ENCODE measurements around the gene STAT4. TPM values are rescaled to one million over a fixed set of nuclear protein-coding genes. Genes with fewer than 3 reads are reported as not detected.

The STAT4 gene
- total RNA-seq, 1 experiment from 2014 or later, result 0.44 TPM

DNA sequence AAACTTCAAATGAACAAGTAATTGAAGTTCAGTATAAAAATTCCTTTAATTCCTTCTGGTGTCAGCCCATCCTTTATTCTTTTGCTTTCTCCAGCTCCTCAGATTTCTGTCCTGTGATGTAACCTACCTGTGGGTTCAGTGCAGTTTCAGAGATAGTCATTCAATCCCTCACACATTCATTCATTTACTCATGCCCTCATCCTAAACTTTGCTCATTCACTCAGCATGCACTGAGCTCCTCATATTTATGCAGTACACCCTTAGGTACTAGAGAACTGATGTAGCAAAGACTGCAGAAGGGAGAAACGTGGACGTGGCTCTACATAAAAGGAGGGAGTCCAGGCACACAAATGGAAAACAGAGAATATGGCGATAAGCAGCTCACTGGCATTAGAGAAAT is 91.5 kb downstream of the STAT4 start:
- POLR2A ChIA-PET, result no interaction called here
- no peaks in the 10 kb centered on the region for H3K36me3 Mint-ChIP-seq

DNA sequence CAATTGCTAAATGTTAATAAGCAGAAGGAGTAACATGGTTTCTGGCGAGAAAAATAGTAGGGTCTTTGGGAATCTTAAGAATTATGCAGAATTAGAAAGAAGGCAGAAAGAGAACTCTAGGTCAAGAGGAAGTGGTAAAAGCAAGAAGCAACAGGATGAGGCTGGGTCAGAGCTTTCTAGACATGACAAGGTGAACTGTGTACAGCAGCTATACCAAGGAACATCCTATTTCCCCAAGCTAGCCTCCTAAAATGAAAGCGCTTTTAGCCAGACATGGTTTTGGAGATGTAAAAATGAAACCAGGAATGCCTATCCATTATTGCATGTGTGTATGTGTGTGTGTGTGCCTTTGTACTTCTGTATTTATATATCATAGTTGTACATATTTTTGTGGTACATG is 94.6 kb downstream of the STAT4 start:
- no peaks in the 10 kb centered on the region for H3K4me1 Mint-ChIP-seq
- CTCF ChIA-PET, result no interaction called here
- no peak overlapping the region for H3K4me3 Mint-ChIP-seq
- H3K27ac Mint-ChIP-seq, result no peak overlapping the region
- no peaks in the 10 kb centered on the region for H3K27me3 Mint-ChIP-seq (ENCODE audit: low read depth)
- DNase-seq (ENCODE audit: low spot score), result no peak
- no peaks in the 10 kb centered on the region for H3K36me3 Mint-ChIP-seq
- no peaks in the 10 kb centered on the region for H3K9me3 Mint-ChIP-seq
- no peak for ATAC-seq
- POLR2A ChIA-PET, result no interaction called here
- TF ChIP-seq, protein P1, sequence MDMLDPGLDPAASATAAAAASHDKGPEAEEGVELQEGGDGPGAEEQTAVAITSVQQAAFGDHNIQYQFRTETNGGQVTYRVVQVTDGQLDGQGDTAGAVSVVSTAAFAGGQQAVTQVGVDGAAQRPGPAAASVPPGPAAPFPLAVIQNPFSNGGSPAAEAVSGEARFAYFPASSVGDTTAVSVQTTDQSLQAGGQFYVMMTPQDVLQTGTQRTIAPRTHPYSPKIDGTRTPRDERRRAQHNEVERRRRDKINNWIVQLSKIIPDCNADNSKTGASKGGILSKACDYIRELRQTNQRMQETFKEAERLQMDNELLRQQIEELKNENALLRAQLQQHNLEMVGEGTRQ (CRISPR knock-in tag; IDR thresholded peaks at IDR 0.05), result no peak
- TF ChIP-seq, protein P2, sequence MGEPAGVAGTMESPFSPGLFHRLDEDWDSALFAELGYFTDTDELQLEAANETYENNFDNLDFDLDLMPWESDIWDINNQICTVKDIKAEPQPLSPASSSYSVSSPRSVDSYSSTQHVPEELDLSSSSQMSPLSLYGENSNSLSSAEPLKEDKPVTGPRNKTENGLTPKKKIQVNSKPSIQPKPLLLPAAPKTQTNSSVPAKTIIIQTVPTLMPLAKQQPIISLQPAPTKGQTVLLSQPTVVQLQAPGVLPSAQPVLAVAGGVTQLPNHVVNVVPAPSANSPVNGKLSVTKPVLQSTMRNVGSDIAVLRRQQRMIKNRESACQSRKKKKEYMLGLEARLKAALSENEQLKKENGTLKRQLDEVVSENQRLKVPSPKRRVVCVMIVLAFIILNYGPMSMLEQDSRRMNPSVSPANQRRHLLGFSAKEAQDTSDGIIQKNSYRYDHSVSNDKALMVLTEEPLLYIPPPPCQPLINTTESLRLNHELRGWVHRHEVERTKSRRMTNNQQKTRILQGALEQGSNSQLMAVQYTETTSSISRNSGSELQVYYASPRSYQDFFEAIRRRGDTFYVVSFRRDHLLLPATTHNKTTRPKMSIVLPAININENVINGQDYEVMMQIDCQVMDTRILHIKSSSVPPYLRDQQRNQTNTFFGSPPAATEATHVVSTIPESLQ (CRISPR knock-in tag; IDR thresholded peaks at IDR 0.05), result no peak
- TF ChIP-seq FOXK1 (CRISPR knock-in tag; IDR thresholded peaks at IDR 0.05) (no peak), RORB (CRISPR knock-in tag; IDR thresholded peaks at IDR 0.05) (no peak)
- TF ChIP-seq, protein P3, sequence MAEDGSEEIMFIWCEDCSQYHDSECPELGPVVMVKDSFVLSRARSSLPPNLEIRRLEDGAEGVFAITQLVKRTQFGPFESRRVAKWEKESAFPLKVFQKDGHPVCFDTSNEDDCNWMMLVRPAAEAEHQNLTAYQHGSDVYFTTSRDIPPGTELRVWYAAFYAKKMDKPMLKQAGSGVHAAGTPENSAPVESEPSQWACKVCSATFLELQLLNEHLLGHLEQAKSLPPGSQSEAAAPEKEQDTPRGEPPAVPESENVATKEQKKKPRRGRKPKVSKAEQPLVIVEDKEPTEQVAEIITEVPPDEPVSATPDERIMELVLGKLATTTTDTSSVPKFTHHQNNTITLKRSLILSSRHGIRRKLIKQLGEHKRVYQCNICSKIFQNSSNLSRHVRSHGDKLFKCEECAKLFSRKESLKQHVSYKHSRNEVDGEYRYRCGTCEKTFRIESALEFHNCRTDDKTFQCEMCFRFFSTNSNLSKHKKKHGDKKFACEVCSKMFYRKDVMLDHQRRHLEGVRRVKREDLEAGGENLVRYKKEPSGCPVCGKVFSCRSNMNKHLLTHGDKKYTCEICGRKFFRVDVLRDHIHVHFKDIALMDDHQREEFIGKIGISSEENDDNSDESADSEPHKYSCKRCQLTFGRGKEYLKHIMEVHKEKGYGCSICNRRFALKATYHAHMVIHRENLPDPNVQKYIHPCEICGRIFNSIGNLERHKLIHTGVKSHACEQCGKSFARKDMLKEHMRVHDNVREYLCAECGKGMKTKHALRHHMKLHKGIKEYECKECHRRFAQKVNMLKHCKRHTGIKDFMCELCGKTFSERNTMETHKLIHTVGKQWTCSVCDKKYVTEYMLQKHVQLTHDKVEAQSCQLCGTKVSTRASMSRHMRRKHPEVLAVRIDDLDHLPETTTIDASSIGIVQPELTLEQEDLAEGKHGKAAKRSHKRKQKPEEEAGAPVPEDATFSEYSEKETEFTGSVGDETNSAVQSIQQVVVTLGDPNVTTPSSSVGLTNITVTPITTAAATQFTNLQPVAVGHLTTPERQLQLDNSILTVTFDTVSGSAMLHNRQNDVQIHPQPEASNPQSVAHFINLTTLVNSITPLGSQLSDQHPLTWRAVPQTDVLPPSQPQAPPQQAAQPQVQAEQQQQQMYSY (CRISPR knock-in tag; IDR thresholded peaks at IDR 0.05), result no peak

More for the DNA sequence above, 91.5 kb downstream of the STAT4 start:
- no peak overlapping the region for H3K27ac Mint-ChIP-seq
- no peaks in the 10 kb centered on the region for H3K4me1 Mint-ChIP-seq
- no peaks in the 10 kb centered on the region for H3K27me3 Mint-ChIP-seq (ENCODE audit: low read depth)
- CTCF ChIA-PET, result no interaction called here
- ATAC-seq (no peak), DNase-seq (ENCODE audit: low spot score) (no peak)
- no peak overlapping the region for H3K4me3 Mint-ChIP-seq
- TF ChIP-seq NR2C2 (CRISPR knock-in tag; IDR thresholded peaks at IDR 0.05) (no peak), TEAD1 (CRISPR knock-in tag; IDR thresholded peaks at IDR 0.05) (no peak), MYBL2 (CRISPR knock-in tag; IDR thresholded peaks at IDR 0.05) (no peak), ZNF396 (CRISPR knock-in tag; IDR thresholded peaks at IDR 0.05; ENCODE audit: borderline replicate concordance) (no peak), EMX1 (CRISPR knock-in tag; IDR thresholded peaks at IDR 0.05) (no peak), KAT7 (CRISPR knock-in tag; IDR thresholded peaks at IDR 0.05; ENCODE audit: borderline replicate concordance) (no peak), NFATC4 (CRISPR knock-in tag; IDR thresholded peaks at IDR 0.05) (no peak), GTF2I (CRISPR knock-in tag; conservative IDR thresholded peaks at IDR 0.05) (no peak), ZNF263 (CRISPR knock-in tag; IDR thresholded peaks at IDR 0.05; ENCODE audit: low read depth) (no peak), JAZF1 (CRISPR knock-in tag; IDR thresholded peaks at IDR 0.05) (no peak), FOXK1 (CRISPR knock-in tag; IDR thresholded peaks at IDR 0.05) (no peak)
- TF ChIP-seq, protein P4, sequence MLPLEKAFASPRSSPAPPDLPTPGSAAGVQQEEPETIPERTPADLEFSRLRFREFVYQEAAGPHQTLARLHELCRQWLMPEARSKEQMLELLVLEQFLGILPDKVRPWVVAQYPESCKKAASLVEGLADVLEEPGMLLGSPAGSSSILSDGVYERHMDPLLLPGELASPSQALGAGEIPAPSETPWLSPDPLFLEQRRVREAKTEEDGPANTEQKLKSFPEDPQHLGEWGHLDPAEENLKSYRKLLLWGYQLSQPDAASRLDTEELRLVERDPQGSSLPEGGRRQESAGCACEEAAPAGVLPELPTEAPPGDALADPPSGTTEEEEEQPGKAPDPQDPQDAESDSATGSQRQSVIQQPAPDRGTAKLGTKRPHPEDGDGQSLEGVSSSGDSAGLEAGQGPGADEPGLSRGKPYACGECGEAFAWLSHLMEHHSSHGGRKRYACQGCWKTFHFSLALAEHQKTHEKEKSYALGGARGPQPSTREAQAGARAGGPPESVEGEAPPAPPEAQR (CRISPR knock-in tag; IDR thresholded peaks at IDR 0.05), result no peak
- TF ChIP-seq, protein P3 (CRISPR knock-in tag; IDR thresholded peaks at IDR 0.05), result no peak
- TF ChIP-seq, protein P5, sequence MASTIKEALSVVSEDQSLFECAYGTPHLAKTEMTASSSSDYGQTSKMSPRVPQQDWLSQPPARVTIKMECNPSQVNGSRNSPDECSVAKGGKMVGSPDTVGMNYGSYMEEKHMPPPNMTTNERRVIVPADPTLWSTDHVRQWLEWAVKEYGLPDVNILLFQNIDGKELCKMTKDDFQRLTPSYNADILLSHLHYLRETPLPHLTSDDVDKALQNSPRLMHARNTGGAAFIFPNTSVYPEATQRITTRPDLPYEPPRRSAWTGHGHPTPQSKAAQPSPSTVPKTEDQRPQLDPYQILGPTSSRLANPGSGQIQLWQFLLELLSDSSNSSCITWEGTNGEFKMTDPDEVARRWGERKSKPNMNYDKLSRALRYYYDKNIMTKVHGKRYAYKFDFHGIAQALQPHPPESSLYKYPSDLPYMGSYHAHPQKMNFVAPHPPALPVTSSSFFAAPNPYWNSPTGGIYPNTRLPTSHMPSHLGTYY (CRISPR knock-in tag; IDR thresholded peaks at IDR 0.05), result no peak
- TF ChIP-seq, protein P6, sequence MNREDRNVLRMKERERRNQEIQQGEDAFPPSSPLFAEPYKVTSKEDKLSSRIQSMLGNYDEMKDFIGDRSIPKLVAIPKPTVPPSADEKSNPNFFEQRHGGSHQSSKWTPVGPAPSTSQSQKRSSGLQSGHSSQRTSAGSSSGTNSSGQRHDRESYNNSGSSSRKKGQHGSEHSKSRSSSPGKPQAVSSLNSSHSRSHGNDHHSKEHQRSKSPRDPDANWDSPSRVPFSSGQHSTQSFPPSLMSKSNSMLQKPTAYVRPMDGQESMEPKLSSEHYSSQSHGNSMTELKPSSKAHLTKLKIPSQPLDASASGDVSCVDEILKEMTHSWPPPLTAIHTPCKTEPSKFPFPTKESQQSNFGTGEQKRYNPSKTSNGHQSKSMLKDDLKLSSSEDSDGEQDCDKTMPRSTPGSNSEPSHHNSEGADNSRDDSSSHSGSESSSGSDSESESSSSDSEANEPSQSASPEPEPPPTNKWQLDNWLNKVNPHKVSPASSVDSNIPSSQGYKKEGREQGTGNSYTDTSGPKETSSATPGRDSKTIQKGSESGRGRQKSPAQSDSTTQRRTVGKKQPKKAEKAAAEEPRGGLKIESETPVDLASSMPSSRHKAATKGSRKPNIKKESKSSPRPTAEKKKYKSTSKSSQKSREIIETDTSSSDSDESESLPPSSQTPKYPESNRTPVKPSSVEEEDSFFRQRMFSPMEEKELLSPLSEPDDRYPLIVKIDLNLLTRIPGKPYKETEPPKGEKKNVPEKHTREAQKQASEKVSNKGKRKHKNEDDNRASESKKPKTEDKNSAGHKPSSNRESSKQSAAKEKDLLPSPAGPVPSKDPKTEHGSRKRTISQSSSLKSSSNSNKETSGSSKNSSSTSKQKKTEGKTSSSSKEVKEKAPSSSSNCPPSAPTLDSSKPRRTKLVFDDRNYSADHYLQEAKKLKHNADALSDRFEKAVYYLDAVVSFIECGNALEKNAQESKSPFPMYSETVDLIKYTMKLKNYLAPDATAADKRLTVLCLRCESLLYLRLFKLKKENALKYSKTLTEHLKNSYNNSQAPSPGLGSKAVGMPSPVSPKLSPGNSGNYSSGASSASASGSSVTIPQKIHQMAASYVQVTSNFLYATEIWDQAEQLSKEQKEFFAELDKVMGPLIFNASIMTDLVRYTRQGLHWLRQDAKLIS (CRISPR knock-in tag; IDR thresholded peaks at IDR 0.05; ENCODE audit: borderline replicate concordance), result no peak
- TF ChIP-seq, protein P7, sequence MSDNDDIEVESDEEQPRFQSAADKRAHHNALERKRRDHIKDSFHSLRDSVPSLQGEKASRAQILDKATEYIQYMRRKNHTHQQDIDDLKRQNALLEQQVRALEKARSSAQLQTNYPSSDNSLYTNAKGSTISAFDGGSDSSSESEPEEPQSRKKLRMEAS (CRISPR knock-in tag; IDR thresholded peaks at IDR 0.05), result no peak
- no peaks in the 10 kb centered on the region for H3K9me3 Mint-ChIP-seq
